NCI-H2227 (cell line): ENCODE results near the gene ANGEL1.

Experiments
- DNase-seq: peaks from one replicate; lab custom pipeline; 2025; ENCODE audit not compliant: unreplicated experiment; lab: John Stamatoyannopoulos, UW

Gene ANGEL1, protein sequence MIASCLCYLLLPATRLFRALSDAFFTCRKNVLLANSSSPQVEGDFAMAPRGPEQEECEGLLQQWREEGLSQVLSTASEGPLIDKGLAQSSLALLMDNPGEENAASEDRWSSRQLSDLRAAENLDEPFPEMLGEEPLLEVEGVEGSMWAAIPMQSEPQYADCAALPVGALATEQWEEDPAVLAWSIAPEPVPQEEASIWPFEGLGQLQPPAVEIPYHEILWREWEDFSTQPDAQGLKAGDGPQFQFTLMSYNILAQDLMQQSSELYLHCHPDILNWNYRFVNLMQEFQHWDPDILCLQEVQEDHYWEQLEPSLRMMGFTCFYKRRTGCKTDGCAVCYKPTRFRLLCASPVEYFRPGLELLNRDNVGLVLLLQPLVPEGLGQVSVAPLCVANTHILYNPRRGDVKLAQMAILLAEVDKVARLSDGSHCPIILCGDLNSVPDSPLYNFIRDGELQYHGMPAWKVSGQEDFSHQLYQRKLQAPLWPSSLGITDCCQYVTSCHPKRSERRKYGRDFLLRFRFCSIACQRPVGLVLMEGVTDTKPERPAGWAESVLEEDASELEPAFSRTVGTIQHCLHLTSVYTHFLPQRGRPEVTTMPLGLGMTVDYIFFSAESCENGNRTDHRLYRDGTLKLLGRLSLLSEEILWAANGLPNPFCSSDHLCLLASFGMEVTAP

DNA sequence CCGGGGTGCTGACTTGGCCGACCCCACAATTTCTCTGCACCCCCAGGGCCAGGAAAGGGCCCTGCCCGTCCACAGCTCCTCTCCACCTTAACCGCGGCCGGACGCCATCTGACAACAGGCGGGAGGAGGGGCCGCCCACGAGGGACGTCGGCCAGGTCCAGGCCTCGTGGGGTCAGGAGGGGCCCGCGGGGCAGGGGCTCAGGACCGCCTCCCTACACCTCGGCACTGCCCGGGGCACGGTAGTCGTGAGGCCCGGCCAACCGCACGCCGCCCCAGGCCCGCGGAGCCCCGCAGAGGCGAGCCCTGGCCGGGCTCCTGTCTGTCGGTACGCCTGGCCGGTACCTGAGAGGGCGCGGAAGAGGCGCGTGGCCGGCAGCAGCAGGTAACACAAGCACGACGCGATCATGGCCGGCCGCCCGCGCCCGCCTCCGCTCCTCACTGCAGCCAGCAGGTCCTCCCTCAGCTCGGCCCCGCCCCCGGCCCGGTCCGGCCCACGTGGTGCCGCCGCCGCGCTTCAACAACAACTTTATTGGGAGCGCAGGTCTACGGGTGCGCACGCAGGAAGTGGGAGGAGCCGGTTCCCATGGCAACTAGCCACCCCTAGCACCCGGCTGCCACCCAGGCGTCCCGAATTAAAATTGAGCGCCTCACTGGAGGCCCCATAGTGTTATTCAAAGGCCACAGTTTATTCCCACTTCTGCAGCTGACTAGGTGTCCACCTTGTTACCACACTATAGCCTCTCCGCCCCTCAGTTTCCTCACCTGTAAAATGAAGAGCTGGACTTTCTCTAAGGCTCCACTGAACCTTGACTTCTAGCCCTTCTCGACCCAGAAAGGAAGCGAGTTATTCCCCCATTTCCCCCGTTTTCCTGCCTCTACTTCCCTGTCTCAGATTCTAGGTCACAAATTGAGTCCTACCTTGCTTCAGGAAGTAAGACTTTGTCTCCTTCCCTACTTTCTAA is at the start of gene ANGEL1:
Gene ANGEL1, minus strand, starts transcription at position 461 of the 962 bp plus-strand sequence. Its CDS starts 55 bp downstream, at position 406.
- peak; percentile 96 for DNase-seq

DNA sequence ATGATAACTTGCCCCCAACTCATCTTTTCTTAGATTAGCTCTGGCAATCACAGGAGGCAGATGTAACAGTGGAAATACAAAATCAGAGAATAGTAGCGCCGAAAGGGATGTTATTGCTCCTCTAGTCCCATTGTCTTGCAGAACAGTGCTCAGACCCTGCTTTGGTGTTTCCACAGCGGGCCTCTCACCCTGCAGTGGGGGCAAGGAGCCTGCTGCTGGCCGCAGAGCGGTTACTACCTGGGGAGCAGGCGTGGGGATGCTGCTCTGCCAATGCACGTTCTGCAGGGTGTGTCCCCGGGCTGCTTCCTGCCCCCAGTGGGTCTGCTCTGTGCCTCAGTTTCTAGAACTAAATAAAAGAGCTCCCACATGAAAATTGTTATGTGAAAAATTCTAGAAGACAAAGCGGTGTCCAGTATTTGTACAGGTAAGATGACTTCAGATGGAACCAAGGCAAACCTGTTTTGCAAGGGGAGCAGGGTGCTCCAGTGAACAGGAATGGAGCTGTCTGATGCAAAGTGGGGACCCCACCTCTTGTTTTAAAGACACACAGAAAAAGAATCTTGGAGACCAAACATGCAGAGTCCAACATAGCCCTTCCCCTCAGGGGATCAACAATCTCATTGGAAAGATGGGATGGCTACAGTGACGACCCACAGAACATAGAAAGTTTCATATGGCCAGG is 49.0 kb upstream of the ANGEL1 start:
- DNase-seq: no peak

DNA sequence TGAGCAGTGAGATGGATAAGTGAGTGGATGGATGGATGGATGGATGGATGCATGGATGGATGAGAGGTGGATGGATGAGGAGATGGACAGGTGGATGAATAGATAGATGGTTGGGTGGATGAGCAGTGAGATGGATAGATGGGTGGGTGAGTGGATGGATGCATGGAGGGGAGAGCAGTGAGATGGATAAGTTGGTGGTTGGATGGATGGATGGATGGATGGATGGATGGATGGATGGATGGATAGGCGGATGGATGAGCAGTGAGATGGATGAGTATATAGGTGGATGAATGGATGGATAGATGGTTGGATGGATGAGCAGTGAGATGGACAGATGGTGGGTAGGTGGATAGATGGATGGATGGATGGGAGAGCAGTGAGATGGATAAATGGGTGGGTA is 44.1 kb upstream of the ANGEL1 start:
- DNase-seq: no peak

DNA sequence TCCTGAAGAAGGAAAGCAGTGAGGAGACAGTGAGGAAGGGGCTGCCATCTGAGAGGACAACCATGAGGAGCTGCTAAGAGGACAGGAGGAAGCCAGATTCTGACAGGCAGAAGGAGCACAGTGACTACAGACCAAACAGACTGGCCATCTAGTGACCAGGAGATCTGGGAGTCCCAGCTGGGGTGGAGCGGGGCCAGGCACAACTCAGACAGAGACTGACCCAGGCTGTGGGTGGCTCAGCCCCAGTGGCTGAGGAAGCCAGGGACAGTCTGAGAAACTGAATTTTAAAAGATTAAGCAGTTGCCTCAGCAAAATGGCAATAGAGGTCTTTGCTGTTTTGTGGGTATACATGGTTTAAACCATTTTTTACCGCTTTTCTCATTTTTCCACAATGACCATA is 42.4 kb upstream of the ANGEL1 start:
- no peak for DNase-seq

DNA sequence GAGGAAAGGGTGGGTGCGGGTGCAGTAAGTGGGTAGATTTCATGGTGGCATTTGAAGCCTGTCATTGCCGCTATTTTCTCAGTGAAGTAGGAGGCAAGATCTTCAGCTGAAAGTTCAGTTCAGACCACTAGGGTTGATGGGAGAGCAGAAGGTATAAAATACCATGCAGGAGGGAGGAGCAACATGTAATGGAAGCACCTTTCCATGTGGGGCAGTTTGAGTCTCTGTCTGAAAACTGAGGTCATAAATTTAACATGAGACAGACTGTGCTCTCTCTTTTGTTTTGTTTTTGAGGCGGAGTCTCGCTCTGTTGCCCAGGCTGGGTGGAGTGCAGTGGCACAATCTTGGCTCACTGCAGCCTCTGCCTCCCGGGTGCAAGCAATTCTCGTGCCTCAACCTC is 36.2 kb upstream of the ANGEL1 start:
- no peak for DNase-seq

DNA sequence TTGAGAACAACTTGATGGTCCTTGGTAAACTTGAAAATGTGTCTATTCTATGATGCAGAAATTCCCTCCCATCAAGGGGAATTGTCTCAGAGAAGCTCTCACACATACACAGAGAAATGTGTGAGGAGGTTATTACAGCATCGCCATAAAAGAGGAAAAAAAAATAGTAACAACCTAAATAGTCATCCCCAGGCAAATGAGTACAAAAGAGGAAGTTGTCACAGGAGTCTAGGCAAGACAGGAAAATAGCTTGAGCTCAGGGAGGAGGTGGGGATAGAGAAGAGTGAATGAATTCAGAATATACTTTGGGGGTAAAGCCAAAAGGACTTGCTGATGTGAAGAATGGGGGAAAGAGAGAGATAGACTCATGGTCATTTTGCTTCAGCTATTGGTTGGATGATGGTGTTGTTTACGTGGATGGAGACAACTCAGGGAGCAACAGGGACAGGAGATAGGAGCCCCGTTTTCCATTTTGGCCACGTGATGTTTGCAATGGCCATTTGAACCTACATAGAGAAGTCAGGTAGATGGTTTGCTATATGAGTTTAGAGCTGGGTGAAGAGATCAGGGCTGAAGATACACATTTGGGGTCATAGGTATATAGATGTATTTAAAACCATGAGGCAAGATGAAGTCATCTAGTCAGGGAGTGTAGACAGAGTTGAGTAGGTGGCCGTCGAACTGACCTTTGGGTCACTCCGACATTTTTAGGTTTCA is 33.8 kb upstream of the ANGEL1 start:
- no peak for DNase-seq

DNA sequence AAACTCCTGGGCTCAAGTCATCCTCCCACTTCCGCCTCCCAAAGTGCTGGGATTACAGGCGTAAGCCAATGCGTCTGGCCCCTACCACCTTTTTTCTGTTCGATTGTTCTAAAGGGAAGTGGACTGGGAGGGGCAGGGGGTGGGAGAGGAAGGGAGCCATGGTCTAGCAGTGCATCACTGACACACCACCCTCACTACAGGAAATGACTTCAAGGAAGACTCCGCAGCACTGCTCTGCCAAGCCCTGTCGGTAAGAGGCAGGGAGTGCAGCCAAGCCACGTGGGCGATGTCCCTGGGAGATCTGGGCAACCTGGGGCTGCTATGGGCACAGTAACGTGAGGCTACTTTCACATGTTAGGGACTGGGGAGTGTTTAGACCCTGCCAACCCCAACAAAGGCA is 31.5 kb upstream of the ANGEL1 start:
- no peak for DNase-seq

DNA sequence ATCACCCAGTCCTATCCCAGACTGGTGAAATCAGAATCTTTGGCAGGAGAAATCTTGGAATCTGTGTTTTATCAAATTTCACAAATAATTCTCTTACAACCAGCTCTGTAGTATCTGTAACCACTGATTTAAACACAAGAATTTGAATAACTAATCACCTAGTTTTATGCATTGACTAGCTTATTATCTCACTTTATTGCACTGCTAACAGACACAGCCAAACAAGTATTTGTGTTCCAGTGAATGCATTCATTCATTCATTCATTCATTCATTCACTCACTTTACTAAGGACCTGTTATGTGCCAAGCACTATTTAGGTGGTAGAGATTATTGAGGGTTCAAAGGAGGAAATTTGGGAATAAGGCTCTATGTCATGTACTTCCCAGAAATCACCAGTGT is 29.7 kb upstream of the ANGEL1 start:
- DNase-seq: no peak

DNA sequence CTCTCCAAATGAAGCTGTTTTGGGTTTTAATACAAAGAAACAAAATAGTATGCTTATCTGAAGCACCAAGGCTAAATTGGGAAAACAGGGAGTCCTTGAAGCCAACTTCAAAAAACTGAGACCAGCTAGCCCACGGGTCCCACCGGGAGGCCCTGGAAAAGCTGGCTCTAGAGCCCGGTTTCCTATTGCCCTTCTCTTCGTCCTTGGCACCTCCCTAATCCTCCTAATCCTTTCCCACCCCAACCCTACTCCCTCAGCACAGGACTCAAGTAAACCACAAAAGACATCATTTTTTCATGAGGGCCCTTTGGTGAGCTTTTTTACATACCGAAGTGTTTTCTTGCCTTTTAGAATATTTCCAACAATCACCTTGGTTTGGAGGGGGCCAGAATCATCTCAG is 24.8 kb upstream of the ANGEL1 start:
- DNase-seq: no peak

DNA sequence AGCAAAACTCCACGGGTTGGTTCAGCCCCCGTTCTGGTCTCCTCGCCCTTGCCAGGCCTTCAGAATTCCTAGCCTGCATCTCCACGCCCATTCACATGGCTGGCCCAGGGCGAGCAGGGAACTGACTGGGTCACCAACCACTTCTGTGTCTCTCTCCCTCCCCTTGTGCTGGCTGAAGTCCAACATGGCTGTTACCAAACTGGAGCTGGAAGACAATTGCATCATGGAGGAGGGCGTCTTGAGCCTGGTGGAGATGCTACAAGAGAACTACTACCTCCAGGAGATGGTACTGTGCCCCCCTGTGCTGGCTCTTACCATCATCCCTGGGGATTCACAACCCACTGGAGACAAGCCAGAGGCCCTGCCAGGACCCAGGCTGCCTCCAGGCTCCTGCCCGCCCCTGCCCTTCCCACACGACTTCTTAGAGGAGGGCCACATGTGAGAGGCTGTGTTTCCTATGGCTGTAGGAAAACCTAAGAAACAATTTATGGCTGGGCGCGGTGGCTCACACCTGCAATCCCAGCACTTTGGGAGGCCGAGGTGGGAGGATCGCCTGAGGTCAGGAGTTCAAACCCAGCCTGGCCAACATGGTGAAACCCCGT is 23.4 kb upstream of the ANGEL1 start:
- no peak for DNase-seq

DNA sequence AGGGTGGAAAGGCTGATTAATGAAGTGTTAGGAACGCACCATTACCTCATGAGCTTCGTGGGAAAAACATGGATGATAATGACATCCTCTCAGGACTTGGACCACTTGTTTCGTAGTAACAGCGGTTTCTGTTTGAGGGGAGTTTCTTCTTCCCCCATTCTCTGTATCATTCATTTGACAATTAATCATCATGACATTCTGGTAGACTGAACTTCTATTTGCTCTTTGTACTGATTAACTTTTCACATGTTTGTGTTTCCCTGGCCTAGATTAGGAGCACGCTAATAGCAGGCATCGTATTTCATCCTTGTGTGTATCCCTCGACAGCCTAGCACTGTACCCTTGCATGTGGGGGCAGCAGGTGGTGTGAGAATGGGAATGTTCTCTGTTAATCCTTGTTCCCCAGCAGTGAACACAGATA is 21.6 kb upstream of the ANGEL1 start:
- no peak for DNase-seq

DNA sequence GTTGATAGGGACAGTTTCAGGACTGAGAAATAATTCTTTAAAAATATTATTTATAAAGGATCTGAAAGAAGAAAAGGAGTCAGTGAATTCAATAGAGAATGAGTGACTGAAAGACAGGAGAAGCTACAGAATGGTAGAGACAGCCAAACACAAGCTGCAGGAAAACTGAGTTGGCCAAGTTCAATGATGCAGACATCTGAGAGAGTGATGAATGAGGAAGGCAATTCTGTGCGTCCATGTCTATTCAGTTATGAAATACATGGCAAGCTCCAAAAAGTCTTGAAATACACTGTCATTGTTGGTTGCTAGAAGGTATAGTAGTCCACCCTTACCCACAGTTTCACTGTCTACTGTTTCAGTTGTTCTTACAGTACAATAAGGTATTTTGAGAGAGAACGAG is 20.3 kb upstream of the ANGEL1 start:
- no peak for DNase-seq

DNA sequence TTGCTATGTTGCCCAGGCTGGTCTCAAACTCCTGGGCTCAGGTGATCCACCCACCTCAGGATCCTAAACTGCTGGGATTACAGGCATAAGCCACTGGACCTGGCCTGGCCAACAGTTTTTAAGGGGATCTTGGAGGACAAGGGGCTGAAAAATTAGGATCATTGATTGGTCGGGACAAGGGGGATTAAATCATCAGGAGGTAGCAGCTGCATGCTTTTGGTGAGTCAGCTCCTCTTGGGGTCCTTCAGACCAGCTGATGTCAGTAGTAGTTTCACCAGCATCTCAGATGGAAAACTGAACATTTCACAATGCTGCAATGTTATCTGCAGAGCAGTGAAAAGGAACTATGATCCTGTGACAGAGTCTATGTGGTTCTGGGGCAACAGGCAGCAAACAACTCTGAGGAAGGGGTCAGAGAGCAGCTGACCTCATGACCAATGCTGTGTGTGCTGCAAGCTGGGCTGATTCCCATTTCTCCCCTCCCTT is 19.9 kb upstream of the ANGEL1 start:
- no peak for DNase-seq

DNA sequence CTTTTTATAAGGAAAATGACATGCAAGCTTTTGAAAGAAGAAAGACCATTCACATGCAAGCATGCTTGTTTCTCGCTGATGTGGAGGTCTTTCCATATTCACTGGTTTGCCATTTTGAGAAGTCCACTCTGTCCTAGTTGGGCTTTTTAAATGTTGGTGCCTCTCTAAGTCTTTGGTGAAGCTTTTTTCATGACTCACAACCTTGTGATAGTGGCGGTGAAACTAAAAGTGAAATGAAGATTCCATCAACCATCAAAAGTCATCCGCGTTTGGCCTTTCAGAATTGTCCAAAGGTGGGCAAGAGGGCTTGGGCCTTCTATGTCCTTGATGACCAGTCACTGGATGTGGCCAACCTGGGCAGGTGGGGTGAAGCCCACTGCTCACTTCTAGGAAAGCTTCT is 17.9 kb upstream of the ANGEL1 start:
- DNase-seq: no peak

DNA sequence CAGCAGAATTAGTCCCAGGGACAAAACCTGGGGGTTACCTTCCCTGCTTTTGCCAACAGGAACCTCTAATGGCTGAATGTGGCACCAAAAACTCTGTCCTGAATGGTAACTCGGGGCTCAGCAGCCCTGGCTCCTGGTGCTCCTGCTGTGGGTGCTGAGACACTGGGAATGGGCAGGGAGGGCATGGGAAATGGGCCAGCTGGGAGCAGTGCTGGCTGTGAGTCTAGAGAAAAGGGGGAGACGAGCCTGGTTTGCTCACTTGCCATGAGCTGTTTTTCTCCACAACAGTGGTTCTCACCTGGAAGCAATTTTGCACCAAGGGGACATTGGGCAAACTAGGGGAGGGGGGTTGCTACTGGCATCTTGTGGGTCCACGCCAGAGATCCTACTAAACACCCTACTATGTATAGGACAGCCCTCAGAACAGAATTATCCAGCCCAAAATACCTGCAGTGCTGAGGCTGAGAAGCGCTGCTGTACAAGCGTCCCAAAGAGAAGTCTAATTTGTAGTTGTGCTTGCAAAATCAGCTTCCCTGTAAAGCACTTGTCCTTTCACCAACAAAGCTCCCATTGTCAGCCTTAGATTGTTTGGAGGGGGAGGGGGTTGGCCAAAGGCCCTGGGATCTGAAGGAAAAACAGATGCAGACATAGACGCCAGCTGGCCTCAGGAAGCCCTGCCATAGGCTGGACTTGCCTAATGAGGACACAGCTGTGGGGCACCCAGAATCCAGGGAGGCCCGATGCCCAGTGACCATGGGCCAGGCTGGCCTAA is 17.2 kb upstream of the ANGEL1 start:
- peak; percentile 9 for DNase-seq

DNA sequence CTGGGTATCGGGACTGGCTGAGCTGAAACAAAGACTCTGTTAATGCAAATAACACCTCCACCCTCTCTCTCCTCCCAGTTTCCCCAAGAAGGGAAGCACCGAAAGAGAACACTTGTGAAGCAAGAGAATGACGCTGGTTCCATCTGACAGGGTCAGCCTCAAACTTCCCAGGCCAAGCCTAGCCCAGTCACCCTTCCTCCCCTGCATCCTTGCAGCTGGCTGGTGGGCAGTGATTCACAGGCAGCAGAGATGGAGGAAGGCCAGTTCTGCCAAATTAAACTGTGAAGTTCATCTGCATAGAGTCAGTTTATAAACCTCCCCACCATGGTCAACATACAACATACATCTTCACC is 16.3 kb upstream of the ANGEL1 start:
- no peak for DNase-seq

DNA sequence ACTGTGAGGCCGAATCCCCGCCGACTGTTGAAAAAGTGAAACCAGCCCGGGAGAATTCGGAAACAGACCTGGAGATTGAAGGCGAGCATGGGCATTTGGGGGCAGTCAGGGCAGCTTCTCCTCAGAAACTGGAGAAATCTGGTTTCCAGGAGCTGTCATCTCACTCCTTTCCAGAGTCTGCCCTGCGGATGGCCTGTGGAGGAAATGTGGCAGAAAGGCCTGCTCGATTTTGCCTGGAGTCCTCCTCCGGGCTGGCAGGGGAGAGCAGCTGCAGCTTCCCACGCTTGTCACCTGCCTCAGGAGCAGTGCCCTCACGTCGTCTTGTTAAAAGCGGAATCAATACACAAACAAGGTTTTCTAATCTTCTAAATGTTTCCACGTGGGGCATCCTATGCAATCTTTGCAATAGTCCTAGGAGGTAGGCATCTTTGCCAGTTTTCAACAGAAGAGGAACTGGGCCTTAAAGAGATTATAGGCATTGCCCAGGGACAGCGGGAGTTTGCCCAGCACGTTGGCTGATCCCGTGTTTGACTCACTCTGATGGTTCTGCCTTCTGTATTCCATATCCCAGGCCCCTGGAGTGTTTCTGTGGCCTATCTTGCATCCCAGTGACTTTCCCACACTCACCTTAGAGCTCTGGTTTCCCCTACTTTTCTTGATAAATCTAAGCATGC is 15.8 kb upstream of the ANGEL1 start:
- no peak for DNase-seq

DNA sequence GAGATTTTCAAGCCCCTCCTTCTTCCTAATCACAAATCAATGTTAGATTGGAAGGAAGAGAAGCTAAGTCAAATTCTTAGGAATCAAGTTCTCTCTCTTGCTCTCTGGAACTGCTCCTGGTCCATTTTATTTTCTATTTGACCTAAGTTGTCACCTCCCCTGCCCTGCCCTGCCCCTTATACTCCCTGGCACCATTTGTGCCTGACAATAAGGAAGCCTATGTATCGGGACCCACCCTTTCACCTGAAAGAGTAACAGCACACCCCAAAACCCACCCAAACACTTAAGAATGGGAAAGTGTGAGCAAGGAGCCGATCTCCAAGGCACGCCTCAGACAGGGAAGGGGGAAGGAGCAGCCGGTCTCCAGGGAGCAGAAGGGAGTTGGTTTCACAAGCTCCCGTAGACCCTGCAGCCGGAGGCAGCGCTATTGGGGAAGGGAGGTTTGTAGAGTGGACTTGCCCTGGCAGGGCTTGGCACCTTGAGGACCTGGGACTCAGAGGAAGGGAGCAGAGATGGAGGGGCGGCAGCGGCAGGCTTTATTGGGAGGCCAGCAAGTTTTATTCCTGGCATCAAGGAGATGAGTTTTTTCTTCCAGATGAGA is 15.1 kb upstream of the ANGEL1 start:
- no peak for DNase-seq
